KMS-11 (cell line): ENCODE data around the gene WDR64.

ENCODE experiments used
- H2AFZ ChIP-seq: fragments of 200-600 bp; sonication (generic); 2 replicates; pipeline ENCODE4 v1.6.1; 2016; ENCODE audit warnings: antibody characterized with exemption, mixed run types, low read depth
- H3K27ac ChIP-seq: fragments of 200-600 bp; sonication (generic); 2 replicates; pipeline ENCODE4 v1.6.1; 2016; ENCODE audit warnings: mild to moderate bottlenecking, mixed run types
- H3K27me3 ChIP-seq: fragments of 200-600 bp; sonication (generic); 2 replicates; pipeline ENCODE4 v1.6.1; 2017; ENCODE audit warnings: mild to moderate bottlenecking, low read depth, mixed run types, moderate library complexity; ENCODE audit not compliant: insufficient read depth
- H3K36me3 ChIP-seq: fragments of 200-600 bp; sonication (generic); 2 replicates; pipeline ENCODE4 v1.6.1; 2017; ENCODE audit warnings: mild to moderate bottlenecking, mixed run types; ENCODE audit not compliant: insufficient read depth
- H3K4me1 ChIP-seq: fragments of 200-600 bp; sonication (generic); 2 replicates; pipeline ENCODE4 v1.6.1; 2016; ENCODE audit warnings: mild to moderate bottlenecking, low read depth, mixed run types; ENCODE audit not compliant: poor library complexity, severe bottlenecking
- H3K4me2 ChIP-seq: fragments of 200-600 bp; sonication (generic); 2 replicates; pipeline ENCODE4 v1.7.0; 2016; ENCODE audit warnings: mild to moderate bottlenecking, mixed run types
- H3K4me3 ChIP-seq: fragments of 200-600 bp; sonication (generic); IDR thresholded peaks from 2 replicates; pipeline ENCODE4 v1.6.1; 2017; ENCODE audit warnings: low read depth, low read length, mixed read lengths; ENCODE audit not compliant: insufficient read depth
- H3K79me2 ChIP-seq: fragments of 200-600 bp; sonication (generic); 2 replicates; pipeline ENCODE4 v1.6.1; 2016; ENCODE audit warnings: low read depth, mixed run types; ENCODE audit not compliant: insufficient read depth
- H3K9ac ChIP-seq: fragments of 200-600 bp; sonication (generic); 2 replicates; pipeline ENCODE4 v1.6.1; 2016; ENCODE audit warnings: mild to moderate bottlenecking, mixed run types
- H4K20me1 ChIP-seq: fragments of 200-600 bp; sonication (generic); 2 replicates; pipeline ENCODE4 v1.6.1; 2016; ENCODE audit warnings: mild to moderate bottlenecking, mixed run types; ENCODE audit not compliant: insufficient read depth
- TF ChIP-seq, protein P1 (sequence below): fragments of 200-600 bp; sonication (generic); conservative IDR thresholded peaks from 2 replicates; pipeline ENCODE4 v1.6.1; 2017; ENCODE audit warnings: low read depth, mild to moderate bottlenecking, antibody characterized with exemption, low read length, moderate library complexity, mixed read lengths

The WDR64 gene

GRCh38 chr1:241747992-241748391, 95.9 kb downstream of the WDR64 start:
- TF ChIP-seq, protein P1, sequence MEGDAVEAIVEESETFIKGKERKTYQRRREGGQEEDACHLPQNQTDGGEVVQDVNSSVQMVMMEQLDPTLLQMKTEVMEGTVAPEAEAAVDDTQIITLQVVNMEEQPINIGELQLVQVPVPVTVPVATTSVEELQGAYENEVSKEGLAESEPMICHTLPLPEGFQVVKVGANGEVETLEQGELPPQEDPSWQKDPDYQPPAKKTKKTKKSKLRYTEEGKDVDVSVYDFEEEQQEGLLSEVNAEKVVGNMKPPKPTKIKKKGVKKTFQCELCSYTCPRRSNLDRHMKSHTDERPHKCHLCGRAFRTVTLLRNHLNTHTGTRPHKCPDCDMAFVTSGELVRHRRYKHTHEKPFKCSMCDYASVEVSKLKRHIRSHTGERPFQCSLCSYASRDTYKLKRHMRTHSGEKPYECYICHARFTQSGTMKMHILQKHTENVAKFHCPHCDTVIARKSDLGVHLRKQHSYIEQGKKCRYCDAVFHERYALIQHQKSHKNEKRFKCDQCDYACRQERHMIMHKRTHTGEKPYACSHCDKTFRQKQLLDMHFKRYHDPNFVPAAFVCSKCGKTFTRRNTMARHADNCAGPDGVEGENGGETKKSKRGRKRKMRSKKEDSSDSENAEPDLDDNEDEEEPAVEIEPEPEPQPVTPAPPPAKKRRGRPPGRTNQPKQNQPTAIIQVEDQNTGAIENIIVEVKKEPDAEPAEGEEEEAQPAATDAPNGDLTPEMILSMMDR, result no peak
- Histone ChIP-seq H3K4me1 (no peaks in the 10 kb centered on the region), H2AFZ (no peak overlapping the region), H4K20me1 (no peaks in the 10 kb centered on the region), H3K27me3 (no peaks in the 10 kb centered on the region), H3K79me2 (no peaks in the 10 kb centered on the region), H3K9ac (no peak overlapping the region), H3K4me2 (no peak overlapping the region), H3K27ac (no peak overlapping the region), H3K36me3 (no peaks in the 10 kb centered on the region), H3K4me3 (no peak overlapping the region)

GRCh38 chr1:241749041-241749944, 97.2 kb downstream of the WDR64 start:
- no peaks in the 10 kb centered on the region for H3K4me1 ChIP-seq
- H4K20me1 ChIP-seq, result no peaks in the 10 kb centered on the region
- no peak overlapping the region for H2AFZ ChIP-seq
- no peaks in the 10 kb centered on the region for H3K27me3 ChIP-seq
- no peak overlapping the region for H3K4me3 ChIP-seq
- no peaks in the 10 kb centered on the region for H3K79me2 ChIP-seq
- H3K27ac ChIP-seq, result no peak overlapping the region
- TF ChIP-seq, protein P1, result no peak
- H3K9ac ChIP-seq, result no peak overlapping the region
- H3K4me2 ChIP-seq, result no peak overlapping the region
- H3K36me3 ChIP-seq, result no peaks in the 10 kb centered on the region

DNA sequence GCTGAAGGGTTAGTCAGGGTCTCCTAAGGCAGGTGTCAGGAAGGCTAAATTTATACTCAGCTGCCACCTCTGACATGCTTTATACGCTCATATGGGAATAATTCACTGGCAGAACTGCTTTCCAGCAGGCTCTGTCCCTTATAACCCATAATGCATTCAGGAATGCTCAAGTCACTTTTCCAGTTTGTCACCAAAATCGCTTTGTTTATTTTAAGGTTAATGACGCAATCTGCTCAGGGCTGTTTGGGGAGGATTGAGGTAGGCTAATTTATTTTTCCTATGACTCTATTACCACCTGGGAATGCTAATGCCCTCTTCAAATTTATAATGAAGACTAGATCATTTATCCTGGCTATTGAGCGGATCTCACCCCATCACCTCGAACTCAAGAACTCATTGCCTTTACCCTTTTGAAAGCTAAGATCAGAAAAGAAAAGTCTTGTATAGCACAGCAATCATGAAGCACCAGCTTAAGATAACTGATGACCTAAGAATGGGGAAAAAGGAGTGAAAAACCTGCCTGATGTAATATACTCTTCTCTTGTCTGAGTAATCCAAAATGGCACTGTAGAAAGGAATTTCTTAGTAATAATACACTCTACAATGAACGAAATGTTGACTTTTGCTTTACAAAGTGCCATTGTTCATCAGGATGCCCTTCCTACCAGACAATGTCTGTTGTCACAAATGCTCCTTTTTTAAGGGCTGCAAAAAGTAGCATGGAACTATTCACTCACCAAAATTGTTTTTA, 98.0 kb downstream of the WDR64 start:
- TF ChIP-seq, protein P1, result no peak
- no peak overlapping the region for H2AFZ ChIP-seq
- no peaks in the 10 kb centered on the region for H4K20me1 ChIP-seq
- H3K4me3 ChIP-seq, result no peak overlapping the region
- no peak overlapping the region for H3K27ac ChIP-seq
- no peak overlapping the region for H3K9ac ChIP-seq
- H3K79me2 ChIP-seq, result no peaks in the 10 kb centered on the region
- H3K27me3 ChIP-seq, result no peaks in the 10 kb centered on the region
- no peaks in the 10 kb centered on the region for H3K4me1 ChIP-seq
- H3K36me3 ChIP-seq, result no peaks in the 10 kb centered on the region
- no peak overlapping the region for H3K4me2 ChIP-seq

GRCh38 chr1:241751524-241751923, 99.4 kb downstream of the WDR64 start:
- no peaks in the 10 kb centered on the region for H3K27me3 ChIP-seq
- no peaks in the 10 kb centered on the region for H3K36me3 ChIP-seq
- H2AFZ ChIP-seq, result no peak overlapping the region
- TF ChIP-seq, protein P1, result no peak
- H3K9ac ChIP-seq, result no peak overlapping the region
- no peaks in the 10 kb centered on the region for H3K79me2 ChIP-seq
- H3K27ac ChIP-seq, result no peak overlapping the region
- H3K4me2 ChIP-seq, result no peak overlapping the region
- no peak overlapping the region for H3K4me3 ChIP-seq
- H3K4me1 ChIP-seq, result no peaks in the 10 kb centered on the region
- H4K20me1 ChIP-seq, result no peaks in the 10 kb centered on the region
